Muscle layer of colon (tissue), 2 donors: ENCODE data around the gene DENND1A.

Source experiments
- H3K27ac ChIP-seq: one replicate; pipeline ENCODE4 v1.7.0; 2013; ENCODE audit warnings: low read depth, mild to moderate bottlenecking, low read length, moderate library complexity
- H3K27me3 ChIP-seq, 2 donors: one replicate each; pipeline ENCODE4 v1.7.0; 2013; ENCODE audit warnings: low read length in 2 of 2, mild to moderate bottlenecking in 2 of 2; ENCODE audit not compliant: insufficient read depth in 2 of 2, control insufficient read depth in 1 of 2
- H3K36me3 ChIP-seq: one replicate; pipeline ENCODE4 v1.7.0; 2013; ENCODE audit warnings: mild to moderate bottlenecking, low read length; ENCODE audit not compliant: insufficient read depth
- H3K4me1 ChIP-seq: one replicate; pipeline ENCODE4 v1.7.0; 2013; ENCODE audit warnings: mild to moderate bottlenecking, low read length; ENCODE audit not compliant: insufficient read depth
- H3K4me3 ChIP-seq, 2 donors: one replicate each; pipeline ENCODE4 v1.7.0; 2013; ENCODE audit warnings: low read length in 2 of 2, low read depth in 1 of 2, mild to moderate bottlenecking in 1 of 2, moderate library complexity in 1 of 2
- H3K9ac ChIP-seq: one replicate; pipeline ENCODE4 v1.7.0; 2013; ENCODE audit warnings: low read length
- H3K9me3 ChIP-seq: one replicate; pipeline ENCODE4 v1.7.0; 2013; ENCODE audit warnings: mild to moderate bottlenecking, low read length
- donor health status: abdominal sarcoma.
- donor health status: Adenocarcinoma of cecum.

The DENND1A gene

DNA sequence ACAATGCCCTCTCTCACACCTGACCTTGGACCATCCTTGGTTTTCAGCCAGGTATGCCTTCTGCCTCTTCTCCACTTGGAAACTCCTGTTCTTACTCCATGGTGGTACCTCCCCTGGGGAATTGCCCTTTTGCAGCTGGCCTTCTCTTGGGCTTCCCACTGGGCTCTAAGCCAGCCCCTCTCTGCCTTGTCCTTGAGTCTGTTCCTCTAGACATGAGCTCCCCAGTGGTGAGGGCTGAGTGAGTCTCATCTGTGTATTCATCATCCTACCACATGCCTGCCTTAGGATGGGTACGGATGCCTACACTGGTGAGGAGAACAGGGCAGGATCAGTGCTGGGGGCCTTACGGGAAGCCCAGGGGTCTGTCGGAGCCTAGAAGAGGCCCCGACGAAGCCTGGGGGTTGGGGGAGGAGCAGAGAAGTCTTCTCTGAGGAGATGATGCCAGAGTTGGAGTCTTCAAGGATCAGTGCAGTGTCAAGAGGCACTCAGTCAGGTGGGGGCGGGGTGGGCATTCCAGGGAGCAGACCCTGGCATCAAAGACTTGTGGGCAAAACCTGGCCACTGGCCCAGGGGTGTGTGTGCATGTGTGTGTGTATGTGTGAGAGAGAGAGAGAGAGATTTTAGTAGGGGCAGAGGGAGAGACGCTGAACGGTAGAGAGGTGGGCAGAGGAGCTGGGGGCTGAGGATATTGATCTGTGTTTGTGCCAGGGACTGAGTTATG lies 579.2 kb downstream of the DENND1A start:
- Histone ChIP-seq H3K4me1 (peaks cover 21% of the 10 kb centered on the region), H3K27ac (no peak overlapping the region), H3K36me3 (no peaks in the 10 kb centered on the region), H3K9ac (no peak overlapping the region), H3K27me3 (no peaks in the 10 kb centered on the region), H3K9me3 (no peaks in the 10 kb centered on the region), H3K4me3 (no peak overlapping the region)

DNA sequence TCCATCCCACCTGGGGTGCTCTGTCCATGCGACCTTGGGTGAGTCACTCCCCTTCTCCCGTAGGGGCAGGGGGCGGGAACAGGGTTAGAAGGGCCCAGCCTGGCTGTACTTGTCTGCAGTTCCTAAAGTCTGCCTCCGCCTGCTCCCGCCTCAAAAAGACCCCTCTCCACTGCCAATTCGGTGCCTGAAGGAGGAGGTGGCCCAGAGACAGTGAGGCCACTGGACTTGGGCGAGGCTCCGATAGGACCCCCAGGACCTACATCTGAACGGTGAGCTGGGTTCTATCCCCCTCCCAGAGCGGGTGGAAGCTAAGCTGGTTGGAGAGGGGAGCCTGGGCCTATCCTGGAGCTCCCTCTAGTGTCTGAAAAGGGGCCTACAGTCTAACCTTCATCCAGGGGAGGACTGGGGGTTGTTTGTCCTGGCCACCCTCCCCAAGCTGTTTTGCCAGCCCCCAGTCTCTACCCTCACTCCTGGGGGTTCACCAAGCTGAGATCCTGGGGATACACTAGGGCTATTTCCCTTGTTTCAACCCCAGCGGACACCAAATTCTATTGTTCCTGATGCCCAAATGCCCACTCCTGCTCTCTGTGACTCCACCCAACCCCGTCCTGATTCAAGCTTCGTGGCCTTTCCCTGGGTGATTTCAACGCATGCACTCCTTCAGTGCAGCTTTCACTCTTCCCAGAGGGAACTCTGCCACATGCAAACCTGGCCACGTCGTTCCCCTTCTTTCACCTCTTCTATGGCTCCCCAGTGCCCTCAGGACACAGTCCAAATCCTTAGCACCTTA lies 580.0 kb downstream of the DENND1A start:
- Histone ChIP-seq H3K27me3 (no peaks in the 10 kb centered on the region), H3K36me3 (no peaks in the 10 kb centered on the region), H3K4me3 (no peak overlapping the region), H3K9ac (no peak overlapping the region), H3K27ac (no peak overlapping the region), H3K9me3 (no peaks in the 10 kb centered on the region), H3K4me1 (peaks cover 26% of the 10 kb centered on the region)

GRCh38 chr9:123349033-123349432 lies 580.9 kb downstream of the DENND1A start:
- Histone ChIP-seq H3K9ac (no peak overlapping the region), H3K36me3 (no peaks in the 10 kb centered on the region), H3K9me3 (no peaks in the 10 kb centered on the region), H3K4me3 (no peak overlapping the region), H3K27ac (no peak overlapping the region), H3K27me3 (no peaks in the 10 kb centered on the region), H3K4me1 (peaks cover 21% of the 10 kb centered on the region)

- Histone ChIP-seq H3K9me3 (no peaks in the 10 kb centered on the region), H3K9ac (no peak overlapping the region), H3K27me3 (no peaks in the 10 kb centered on the region), H3K4me1 (peaks cover 21% of the 10 kb centered on the region), H3K36me3 (no peaks in the 10 kb centered on the region), H3K4me3 (no peak overlapping the region), H3K27ac (no peak overlapping the region)
These were observed 581.5 kb downstream of the DENND1A start for GRCh38 chr9:123348317-123348992.

- Histone ChIP-seq H3K9me3 (no peaks in the 10 kb centered on the region), H3K4me3 (no peak overlapping the region), H3K4me1 (peaks cover 22% of the 10 kb centered on the region), H3K36me3 (no peaks in the 10 kb centered on the region), H3K27me3 (no peaks in the 10 kb centered on the region), H3K9ac (no peak overlapping the region), H3K27ac (no peak overlapping the region)
These were observed 582.5 kb downstream of the DENND1A start for GRCh38 chr9:123347289-123348060.

DNA sequence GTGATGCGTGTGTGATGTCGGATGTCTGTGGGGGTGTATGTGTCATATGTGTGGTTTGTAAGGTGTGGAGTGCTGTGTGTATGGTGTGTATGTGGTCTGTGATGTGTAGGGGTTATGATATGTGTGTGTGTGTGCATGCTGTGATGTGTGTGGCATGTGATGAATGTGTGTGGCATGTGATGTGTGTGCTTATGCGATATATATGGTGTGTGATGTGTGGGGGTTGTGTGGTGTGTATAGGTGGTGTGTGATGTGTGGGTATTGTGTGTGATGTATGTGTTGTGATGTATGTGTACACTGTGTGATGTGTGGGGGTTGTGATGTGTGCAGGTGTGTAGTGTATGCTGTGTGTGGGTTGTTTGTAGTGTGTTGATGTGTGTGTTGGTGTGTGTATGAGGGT lies 583.1 kb downstream of the DENND1A start:
- Histone ChIP-seq H3K27ac (no peak overlapping the region), H3K36me3 (no peaks in the 10 kb centered on the region), H3K27me3 (no peaks in the 10 kb centered on the region), H3K4me1 (peaks cover 22% of the 10 kb centered on the region), H3K4me3 (no peak overlapping the region), H3K9me3 (no peaks in the 10 kb centered on the region), H3K9ac (no peak overlapping the region)

DNA sequence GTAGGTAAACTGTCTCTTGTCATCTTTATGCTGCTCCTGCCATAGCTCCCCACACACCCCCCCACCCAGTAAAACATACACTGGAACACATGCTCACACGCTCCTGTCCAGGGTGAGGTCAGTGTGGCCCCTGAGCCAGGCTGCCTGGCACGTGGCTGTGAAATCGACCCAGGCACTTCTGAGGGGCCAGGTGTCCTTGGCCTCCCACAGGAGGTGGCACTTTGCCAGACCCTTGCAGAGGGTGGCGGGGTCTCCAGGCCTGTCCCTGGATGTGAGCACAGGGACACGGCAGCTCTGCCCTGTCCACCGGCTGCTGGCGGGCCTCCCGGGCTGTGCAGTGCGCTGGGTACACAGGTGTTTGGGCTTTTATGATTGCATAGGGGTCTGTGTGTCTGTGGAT lies 583.9 kb downstream of the DENND1A start:
- Histone ChIP-seq H3K27me3 (no peaks in the 10 kb centered on the region), H3K4me3 (no peak overlapping the region), H3K9ac (no peak overlapping the region), H3K9me3 (no peaks in the 10 kb centered on the region), H3K27ac (no peak overlapping the region), H3K4me1 (peaks cover 22% of the 10 kb centered on the region), H3K36me3 (no peaks in the 10 kb centered on the region)

- H3K4me1 ChIP-seq = peaks cover 22% of the 10 kb centered on the region
- no peaks in the 10 kb centered on the region for H3K9me3 ChIP-seq
- no peaks in the 10 kb centered on the region for H3K27me3 ChIP-seq
- no peaks in the 10 kb centered on the region for H3K36me3 ChIP-seq
- H3K4me3 ChIP-seq = no peak overlapping the region
- peak overlapping the region; percentile 35 for H3K27ac ChIP-seq
- H3K9ac ChIP-seq = no peak overlapping the region
These were observed 584.4 kb downstream of the DENND1A start for GRCh38 chr9:123345567-123345955.

GRCh38 chr9:123344192-123344949 lies 585.6 kb downstream of the DENND1A start:
- Histone ChIP-seq H3K27ac (peak overlapping the region; percentile 37), H3K4me1 (peaks cover 30% of the 10 kb centered on the region), H3K36me3 (no peaks in the 10 kb centered on the region), H3K9ac (no peak overlapping the region), H3K4me3 (no peak overlapping the region), H3K9me3 (no peaks in the 10 kb centered on the region), H3K27me3 (no peaks in the 10 kb centered on the region)

- no peaks in the 10 kb centered on the region for H3K9me3 ChIP-seq
- H3K27me3 ChIP-seq = no peaks in the 10 kb centered on the region
- no peak overlapping the region for H3K9ac ChIP-seq
- no peak overlapping the region for H3K4me3 ChIP-seq
- H3K27ac ChIP-seq = no peak overlapping the region
- no peaks in the 10 kb centered on the region for H3K36me3 ChIP-seq
- peaks cover 35% of the 10 kb centered on the region for H3K4me1 ChIP-seq
These were observed 586.3 kb downstream of the DENND1A start for GRCh38 chr9:123343443-123344191.
